KMS-11 (cell line): ENCODE measurements around the gene MRFAP1.

Experiments
- H2AFZ ChIP-seq: fragments of 200-600 bp; sonication (generic); 2 replicates; pipeline ENCODE4 v1.6.1; 2016; ENCODE audit warnings: antibody characterized with exemption, mixed run types, low read depth
- H3K27ac ChIP-seq: fragments of 200-600 bp; sonication (generic); 2 replicates; pipeline ENCODE4 v1.6.1; 2016; ENCODE audit warnings: mild to moderate bottlenecking, mixed run types
- H3K27me3 ChIP-seq: fragments of 200-600 bp; sonication (generic); 2 replicates; pipeline ENCODE4 v1.6.1; 2017; ENCODE audit warnings: mild to moderate bottlenecking, low read depth, mixed run types, moderate library complexity; ENCODE audit not compliant: insufficient read depth
- H3K36me3 ChIP-seq: fragments of 200-600 bp; sonication (generic); 2 replicates; pipeline ENCODE4 v1.6.1; 2017; ENCODE audit warnings: mild to moderate bottlenecking, mixed run types; ENCODE audit not compliant: insufficient read depth
- H3K4me1 ChIP-seq: fragments of 200-600 bp; sonication (generic); 2 replicates; pipeline ENCODE4 v1.6.1; 2016; ENCODE audit warnings: mild to moderate bottlenecking, low read depth, mixed run types; ENCODE audit not compliant: poor library complexity, severe bottlenecking
- H3K4me2 ChIP-seq: fragments of 200-600 bp; sonication (generic); 2 replicates; pipeline ENCODE4 v1.7.0; 2016; ENCODE audit warnings: mild to moderate bottlenecking, mixed run types
- H3K4me3 ChIP-seq: fragments of 200-600 bp; sonication (generic); IDR thresholded peaks from 2 replicates; pipeline ENCODE4 v1.6.1; 2017; ENCODE audit warnings: low read depth, low read length, mixed read lengths; ENCODE audit not compliant: insufficient read depth
- H3K79me2 ChIP-seq: fragments of 200-600 bp; sonication (generic); 2 replicates; pipeline ENCODE4 v1.6.1; 2016; ENCODE audit warnings: low read depth, mixed run types; ENCODE audit not compliant: insufficient read depth
- H3K9ac ChIP-seq: fragments of 200-600 bp; sonication (generic); 2 replicates; pipeline ENCODE4 v1.6.1; 2016; ENCODE audit warnings: mild to moderate bottlenecking, mixed run types
- H4K20me1 ChIP-seq: fragments of 200-600 bp; sonication (generic); 2 replicates; pipeline ENCODE4 v1.6.1; 2016; ENCODE audit warnings: mild to moderate bottlenecking, mixed run types; ENCODE audit not compliant: insufficient read depth
- TF ChIP-seq, protein P1 (sequence below): fragments of 200-600 bp; sonication (generic); conservative IDR thresholded peaks from 2 replicates; pipeline ENCODE4 v1.6.1; 2017; ENCODE audit warnings: low read depth, mild to moderate bottlenecking, antibody characterized with exemption, low read length, moderate library complexity, mixed read lengths

The MRFAP1 gene

DNA sequence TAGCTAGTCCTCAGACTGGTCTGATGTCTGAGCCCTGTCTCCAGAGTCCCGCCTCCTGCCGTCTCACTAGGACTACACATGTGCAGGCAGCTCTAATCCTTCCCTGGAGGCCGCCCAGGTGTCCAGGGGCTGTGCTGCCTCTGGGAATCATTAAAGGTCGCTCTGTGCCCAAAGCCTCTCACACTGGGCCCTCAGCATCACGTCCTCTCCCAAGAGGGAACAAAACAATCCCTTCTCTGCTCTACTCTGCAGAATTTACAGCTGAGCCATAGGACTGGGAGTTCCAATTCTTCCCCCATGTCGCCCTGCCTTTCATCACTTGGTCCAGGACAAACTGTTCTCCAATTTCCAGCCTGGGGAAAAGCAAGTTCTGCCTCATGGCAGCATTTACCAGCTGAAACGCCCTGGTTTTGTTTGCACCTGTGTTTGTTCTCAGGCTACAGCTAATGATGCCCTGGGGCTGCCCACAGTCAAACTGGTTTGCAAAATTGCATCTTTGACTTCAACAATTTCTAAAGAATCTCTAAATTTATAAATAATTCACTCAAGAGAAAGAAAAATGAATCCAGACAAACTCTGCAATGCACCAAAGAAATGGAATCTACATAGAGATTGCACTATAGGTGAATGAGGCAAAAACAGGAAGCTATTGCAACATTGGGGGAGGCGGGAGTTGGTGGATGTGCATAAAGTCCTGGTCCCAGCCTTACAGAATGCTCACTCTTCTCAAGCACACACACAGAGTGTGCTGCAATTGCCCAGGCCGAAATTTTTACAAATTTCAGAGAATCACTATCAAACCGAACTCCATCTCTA, 7.2 kb upstream of the MRFAP1 start:
- Histone ChIP-seq H2AFZ (no peak overlapping the region), H4K20me1 (no peaks in the 10 kb centered on the region), H3K27me3 (no peaks in the 10 kb centered on the region), H3K79me2 (no peaks in the 10 kb centered on the region), H3K36me3 (no peaks in the 10 kb centered on the region), H3K9ac (no peak overlapping the region), H3K4me3 (no peak overlapping the region), H3K4me1 (no peaks in the 10 kb centered on the region), H3K27ac (no peak overlapping the region), H3K4me2 (no peak overlapping the region)
- TF ChIP-seq, protein P1, sequence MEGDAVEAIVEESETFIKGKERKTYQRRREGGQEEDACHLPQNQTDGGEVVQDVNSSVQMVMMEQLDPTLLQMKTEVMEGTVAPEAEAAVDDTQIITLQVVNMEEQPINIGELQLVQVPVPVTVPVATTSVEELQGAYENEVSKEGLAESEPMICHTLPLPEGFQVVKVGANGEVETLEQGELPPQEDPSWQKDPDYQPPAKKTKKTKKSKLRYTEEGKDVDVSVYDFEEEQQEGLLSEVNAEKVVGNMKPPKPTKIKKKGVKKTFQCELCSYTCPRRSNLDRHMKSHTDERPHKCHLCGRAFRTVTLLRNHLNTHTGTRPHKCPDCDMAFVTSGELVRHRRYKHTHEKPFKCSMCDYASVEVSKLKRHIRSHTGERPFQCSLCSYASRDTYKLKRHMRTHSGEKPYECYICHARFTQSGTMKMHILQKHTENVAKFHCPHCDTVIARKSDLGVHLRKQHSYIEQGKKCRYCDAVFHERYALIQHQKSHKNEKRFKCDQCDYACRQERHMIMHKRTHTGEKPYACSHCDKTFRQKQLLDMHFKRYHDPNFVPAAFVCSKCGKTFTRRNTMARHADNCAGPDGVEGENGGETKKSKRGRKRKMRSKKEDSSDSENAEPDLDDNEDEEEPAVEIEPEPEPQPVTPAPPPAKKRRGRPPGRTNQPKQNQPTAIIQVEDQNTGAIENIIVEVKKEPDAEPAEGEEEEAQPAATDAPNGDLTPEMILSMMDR = no peak

DNA sequence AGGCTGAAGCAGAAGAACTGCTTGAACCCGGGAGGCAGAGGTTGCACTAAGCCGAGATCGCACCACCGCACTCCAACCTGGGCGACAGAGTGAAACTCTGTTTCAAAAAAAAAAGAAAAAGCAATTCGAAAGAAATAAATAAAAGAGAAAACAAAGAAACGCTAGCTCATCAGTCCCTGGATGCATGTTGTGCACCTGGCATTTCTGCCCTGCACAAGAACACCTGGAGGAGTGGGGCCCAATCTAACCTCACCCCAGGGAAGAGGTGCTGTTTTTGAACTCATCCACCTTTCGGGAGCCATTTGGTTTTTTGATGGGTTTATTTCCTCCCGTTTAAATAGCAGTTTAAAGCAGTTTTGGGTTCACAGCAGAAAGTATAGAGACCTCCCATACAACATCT, 5.7 kb upstream of the MRFAP1 start:
- H3K27ac ChIP-seq = no peak overlapping the region
- H4K20me1 ChIP-seq = no peaks in the 10 kb centered on the region
- H3K9ac ChIP-seq = no peak overlapping the region
- H3K4me2 ChIP-seq = no peak overlapping the region
- no peaks in the 10 kb centered on the region for H3K36me3 ChIP-seq
- TF ChIP-seq, protein P1 = no peak
- H3K4me3 ChIP-seq = no peak overlapping the region
- no peaks in the 10 kb centered on the region for H3K4me1 ChIP-seq
- no peak overlapping the region for H2AFZ ChIP-seq
- no peaks in the 10 kb centered on the region for H3K27me3 ChIP-seq
- no peaks in the 10 kb centered on the region for H3K79me2 ChIP-seq

DNA sequence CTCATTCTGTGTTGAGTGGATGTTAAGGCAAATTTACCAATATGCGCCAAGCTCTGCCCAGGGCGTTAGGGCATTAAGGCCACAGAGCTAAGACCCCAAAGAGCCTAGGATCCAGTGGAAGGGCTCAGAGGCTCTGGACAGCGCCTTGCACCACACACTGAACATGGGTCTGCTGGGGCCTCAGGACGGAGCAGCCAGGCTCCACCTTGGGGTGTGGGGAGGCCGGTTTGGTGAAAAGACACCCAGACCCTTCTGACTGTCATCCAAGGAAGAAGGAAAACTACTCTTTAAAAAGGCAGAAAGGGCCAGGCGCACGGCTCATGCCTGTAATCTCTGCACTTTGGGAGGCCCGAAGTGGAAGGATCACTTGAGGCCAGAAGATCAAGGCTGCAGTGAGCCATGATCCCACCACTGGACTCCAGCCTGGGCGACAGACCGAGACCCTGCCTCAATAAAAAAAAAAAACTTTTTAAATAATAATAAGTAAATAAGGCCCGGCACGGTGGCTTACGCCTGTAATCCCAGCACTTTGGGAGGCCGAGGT, 1.3 kb upstream of the MRFAP1 start:
- Histone ChIP-seq H3K79me2 (peaks cover 23% of the 10 kb centered on the region), H3K27ac (no peak overlapping the region), H3K27me3 (no peaks in the 10 kb centered on the region), H2AFZ (no peak overlapping the region), H3K4me2 (no peak overlapping the region), H3K36me3 (no peaks in the 10 kb centered on the region), H4K20me1 (no peaks in the 10 kb centered on the region), H3K4me3 (no peak overlapping the region), H3K9ac (no peak overlapping the region), H3K4me1 (peaks cover 13% of the 10 kb centered on the region)
- TF ChIP-seq, protein P1 = no peak

DNA sequence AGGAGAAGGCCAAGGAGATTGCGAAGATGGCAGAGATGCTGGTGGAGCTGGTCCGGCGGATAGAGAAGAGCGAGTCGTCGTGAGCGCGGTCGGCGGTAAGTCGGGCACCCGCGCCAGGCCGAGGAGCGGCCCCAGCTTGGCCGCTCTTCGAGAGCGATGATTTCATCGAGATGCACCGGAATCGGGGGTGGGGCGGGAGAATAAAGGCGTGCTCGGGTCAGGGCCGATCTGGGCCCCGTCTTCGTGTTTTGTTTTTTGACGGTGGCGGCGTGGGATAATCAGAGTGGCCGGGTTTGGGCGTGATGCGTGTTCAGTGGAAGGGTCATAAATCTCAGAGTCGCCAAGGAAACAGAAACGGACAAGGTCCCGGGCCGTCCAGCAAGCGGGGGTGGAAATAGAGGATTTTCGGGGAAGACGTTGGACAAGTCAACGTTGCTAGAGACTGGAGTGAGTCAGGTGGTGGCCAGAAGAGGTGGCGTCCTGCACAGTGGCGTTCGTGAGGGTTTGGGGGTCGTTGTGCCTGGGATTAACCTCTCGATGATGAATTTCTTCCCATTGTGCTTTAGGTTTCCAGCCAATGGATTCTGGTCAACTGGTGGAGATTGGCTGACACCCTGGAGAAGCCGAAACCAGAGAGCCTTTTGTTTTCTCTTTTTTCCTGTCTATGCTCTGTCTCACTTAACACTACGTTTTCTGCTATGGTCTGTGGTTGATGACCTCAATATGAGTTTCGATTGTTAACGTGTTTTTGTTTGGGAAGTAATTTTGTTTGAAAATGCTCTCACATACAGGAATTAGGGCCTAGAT, 882 bp downstream of the MRFAP1 start:
- Histone ChIP-seq H3K27ac (peak overlapping the region; percentile 80), H3K4me3 (no peak overlapping the region), H3K36me3 (no peaks in the 10 kb centered on the region), H3K4me1 (peaks cover 13% of the 10 kb centered on the region), H3K9ac (peak overlapping the region; percentile 83), H3K79me2 (peaks cover 23% of the 10 kb centered on the region), H2AFZ (0 out of 2 replicates have a peak overlapping the region, but pooled peaks have one; percentile 86), H3K27me3 (no peaks in the 10 kb centered on the region), H3K4me2 (peak overlapping the region; percentile 66), H4K20me1 (no peaks in the 10 kb centered on the region)
- TF ChIP-seq, protein P1 = no peak
